Right cardiac atrium (tissue), 5 donors: Measurements from ENCODE around the gene CFAP53. TPM values are rescaled to one million over a fixed set of nuclear protein-coding genes. Genes with fewer than 3 reads are reported as not detected.
A peak's percentile ranks its signal among the peaks of the same experiment; 100 is the strongest.
"Not testable (repeated sequence)": the region's sequence is repeated elsewhere in the genome, so short reads cannot be mapped to it uniquely, and the experiment has no call there.

Experiments
- ATAC-seq, 2 donors: fragments of 200-7000 bp; cut with Tn5 transposase; one replicate each; pipeline versions ENCODE4 v1.8.0 to v1.9.1; 2020; ENCODE audit warnings: moderate library complexity in 2 of 2, mild to moderate bottlenecking in 1 of 2
- DNase-seq, 3 donors: peaks; one replicate each; pipeline ENCODE4 v3.0.0-alpha.2; 2020
- H3K27ac ChIP-seq: one replicate; pipeline ENCODE4 v1.5.1; 2013; ENCODE audit warnings: mild to moderate bottlenecking, low read length, control low read depth, moderate library complexity
- H3K27me3 ChIP-seq: one replicate; pipeline ENCODE4 v1.6.1; 2013; ENCODE audit not compliant: control insufficient read depth, insufficient read depth
- H3K4me1 ChIP-seq: one replicate; pipeline ENCODE4 v1.6.1; 2013; ENCODE audit warnings: low read length; ENCODE audit not compliant: control insufficient read depth, insufficient read depth
- H3K4me3 ChIP-seq: one replicate; pipeline ENCODE4 v1.5.1; 2013; ENCODE audit warnings: low read length, control low read depth
- H3K9me3 ChIP-seq: one replicate; pipeline ENCODE4 v1.6.1; 2013; ENCODE audit warnings: low read length; ENCODE audit not compliant: control insufficient read depth
- WGBS: extraction: QIAGEN DNeasy Blood & Tissue Kit; methylation state at CpG from one replicate; pipeline ENCODE4 v1.1.7; 2013; 5-methylcytosine and 5-hydroxymethylcytosine counted together
- intact Hi-C, 4 donors: fragments of 100-400 bp; cut with DNase I; formaldehyde crosslinking; loops; one replicate each; pipeline versions ENCODE4 v1.11.0 to v1.14.0; 2022 to 2023
- polyA plus RNA-seq: library from polyadenylated mRNA; stranded (reverse); fragments of 200-250 nt; gene quantifications from one replicate; pipeline ENCODE4 v1.2.3, GENCODE V29; 2013
- total RNA-seq, 4 donors: library from RNA; stranded (reverse); fragmentation: NEBNext Ultra II Directional; extraction: Animal tissue kit (Norgen Biotek cat#: 25700); gene quantifications; one replicate each; pipeline ENCODE4 v1.2.1, GENCODE V29; 2021
- donor health status: healthy with polysubstance abuse.
- donor health status: DM: no; HTN: yes; CAD: no.
- donor health status: DM: no; HTN: no; CAD: no.
- donor health status: DM: no; HTN: yes; CAD: no; lungs with severe emphysema.
- donor health status: DM: yes; HTN: yes; CAD: no.

Gene CFAP53
- total and polyA plus RNA-seq, 5 donors: 0.23 to 0.56 (median 0.29) TPM

- Histone ChIP-seq H3K27me3 (no peaks in the 10 kb centered on the region), H3K27ac (no peak overlapping the region), H3K4me3 (peak overlapping the region; percentile 52), H3K4me1 (no peaks in the 10 kb centered on the region), H3K9me3 (no peaks in the 10 kb centered on the region)
- ATAC-seq: peak; percentile 17 to 20
- intact Hi-C loops: no loop called here
- 39% methylated on average over 8 of the region's 8 CpGs for WGBS
- DNase-seq: peak in 2 of 3 donors; percentile 40 to 52
Observed at GRCh38 chr18:50306944-50307343, 40.6 kb upstream of the CFAP53 start.

DNA sequence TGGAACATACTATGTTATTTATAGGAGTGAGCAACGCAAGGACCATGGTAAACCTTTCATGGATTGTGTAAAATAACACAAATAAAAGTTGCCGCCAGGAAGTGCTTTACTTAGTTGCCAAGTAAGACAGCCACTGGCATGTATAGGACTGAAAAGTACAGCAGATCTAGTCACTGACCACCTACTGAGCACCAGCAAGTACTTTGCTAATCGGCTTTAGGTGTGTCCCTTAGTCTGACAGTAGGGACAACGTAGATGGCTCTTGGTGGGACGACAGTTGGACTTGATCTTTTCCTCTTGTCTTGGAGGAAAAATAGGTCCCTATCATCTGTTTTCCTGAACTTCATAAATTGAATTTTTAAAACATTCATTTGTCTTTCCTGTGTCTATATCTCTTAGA is 34.8 kb upstream of the CFAP53 start:
- 62% methylated on average over 5 of the region's 5 CpGs for WGBS
- intact Hi-C loops: no loop called here
- Histone ChIP-seq H3K9me3 (no peaks in the 10 kb centered on the region), H3K4me3 (no peak overlapping the region), H3K27me3 (no peaks in the 10 kb centered on the region), H3K4me1 (no peaks in the 10 kb centered on the region), H3K27ac (no peak overlapping the region)
- DNase-seq (no peak), ATAC-seq (no peak)

GRCh38 chr18:50299626-50300388 is 33.5 kb upstream of the CFAP53 start:
- Histone ChIP-seq H3K9me3 (no peaks in the 10 kb centered on the region), H3K27ac (no peak overlapping the region), H3K27me3 (no peaks in the 10 kb centered on the region), H3K4me3 (no peak overlapping the region), H3K4me1 (no peaks in the 10 kb centered on the region)
- no peak for DNase-seq
- no peak for ATAC-seq
- WGBS: 76% methylated on average over 7 of the region's 7 CpGs
- intact Hi-C loops: no loop called here

DNA sequence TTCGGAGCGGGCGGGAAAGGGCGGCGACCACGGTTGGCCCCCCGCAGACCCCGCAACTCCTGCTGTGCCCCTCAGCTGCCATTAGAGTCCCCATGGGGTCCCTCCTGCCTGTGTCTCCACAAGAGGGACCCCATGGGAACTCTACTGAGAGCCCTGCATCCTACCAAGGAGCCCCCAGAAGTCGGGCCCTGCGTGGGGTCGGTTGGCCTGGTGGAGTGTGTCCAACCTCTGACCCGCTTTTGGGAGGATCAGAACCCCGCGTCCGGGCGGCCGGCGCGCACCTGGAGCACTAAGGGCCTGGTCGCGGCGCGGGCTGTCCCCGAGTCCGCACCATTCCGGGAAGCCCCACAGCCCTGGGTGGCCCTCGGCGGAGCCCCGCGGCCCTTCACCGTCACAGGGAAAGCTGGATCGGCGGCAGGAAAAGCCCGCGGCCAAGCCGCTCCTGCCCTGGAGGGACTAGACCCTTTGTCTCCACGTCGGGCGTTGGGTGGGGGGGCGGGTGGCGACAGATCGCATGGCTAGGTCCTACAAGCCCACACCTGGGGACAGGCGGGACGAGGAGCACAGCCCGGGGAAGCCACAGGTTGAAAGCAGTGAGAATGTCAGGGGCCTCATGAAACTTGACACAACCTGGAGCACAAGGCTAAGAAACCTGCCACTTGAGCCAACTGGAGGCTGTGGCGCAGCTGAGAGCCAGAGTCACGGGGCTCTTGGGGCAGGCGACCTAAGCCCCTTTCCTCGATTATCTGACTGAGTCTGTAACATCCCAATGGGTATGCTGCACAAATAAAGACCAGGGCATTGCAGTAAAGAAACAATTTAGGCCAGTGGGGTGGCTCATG is 32.4 kb upstream of the CFAP53 start:
- no peaks in the 10 kb centered on the region for H3K9me3 ChIP-seq
- no peaks in the 10 kb centered on the region for H3K27me3 ChIP-seq
- 23% methylated on average over 48 of the region's 49 CpGs for WGBS
- H3K27ac ChIP-seq: no peak overlapping the region
- H3K4me3 ChIP-seq: peak overlapping the region; percentile 39
- intact Hi-C loops: no loop called here
- no peaks in the 10 kb centered on the region for H3K4me1 ChIP-seq
- peak in 2 of 3 donors; percentile 47 to 61 for DNase-seq
- ATAC-seq: peak; percentile 18 to 33

GRCh38 chr18:50297621-50298442 is 31.5 kb upstream of the CFAP53 start:
- no peak overlapping the region for H3K27ac ChIP-seq
- no peaks in the 10 kb centered on the region for H3K9me3 ChIP-seq
- DNase-seq (peak; percentile 83 to 92 (median 89)), ATAC-seq (peak; percentile 93 to 98)
- no peaks in the 10 kb centered on the region for H3K27me3 ChIP-seq
- intact Hi-C loops: no loop called here
- H3K4me3 ChIP-seq: peak overlapping the region; percentile 39
- H3K4me1 ChIP-seq: no peaks in the 10 kb centered on the region
- 10% methylated on average over 28 of the region's 28 CpGs for WGBS

- intact Hi-C loops: no loop called here
- ATAC-seq (no peak), DNase-seq (no peak)
- WGBS: 94% methylated on average over 1 of the region's 1 CpG
- no peaks in the 10 kb centered on the region for H3K4me1 ChIP-seq
- no peak overlapping the region for H3K4me3 ChIP-seq
- H3K27ac ChIP-seq: no peak overlapping the region
- no peaks in the 10 kb centered on the region for H3K9me3 ChIP-seq
- no peaks in the 10 kb centered on the region for H3K27me3 ChIP-seq
Observed at GRCh38 chr18:50293039-50293438, 26.7 kb upstream of the CFAP53 start.

DNA sequence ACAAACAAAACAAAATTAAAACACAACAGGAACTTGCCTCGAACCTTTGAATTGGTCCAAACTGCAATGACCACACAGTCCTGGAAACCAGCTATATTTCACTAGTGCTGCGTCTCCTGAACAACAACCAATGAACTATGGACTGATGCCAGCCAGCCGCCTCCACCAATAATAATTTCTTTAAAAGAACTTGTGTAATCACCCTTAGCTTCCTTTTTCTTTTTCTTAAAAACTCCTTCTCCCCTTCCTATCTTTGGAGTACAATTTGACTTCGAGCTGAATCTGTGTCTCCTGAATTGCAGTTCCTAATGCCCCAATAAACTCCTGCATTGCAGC is 22.8 kb upstream of the CFAP53 start:
- no peaks in the 10 kb centered on the region for H3K4me1 ChIP-seq
- ATAC-seq (no peak), DNase-seq (peak in 1 of 3 donors; percentile 42)
- no peak overlapping the region for H3K4me3 ChIP-seq
- WGBS: 85% methylated on average over 4 of the region's 4 CpGs
- no peaks in the 10 kb centered on the region for H3K27me3 ChIP-seq
- intact Hi-C loops: no loop called here
- no peak overlapping the region for H3K27ac ChIP-seq
- H3K9me3 ChIP-seq: no peaks in the 10 kb centered on the region

GRCh38 chr18:50288348-50289107 is 22.2 kb upstream of the CFAP53 start:
- H3K27me3 ChIP-seq, H3K9me3 ChIP-seq, H3K4me1 ChIP-seq, intact Hi-C loops, DNase-seq, ATAC-seq: not testable (repeated sequence)
- peak overlapping the region; percentile 69 for H3K4me3 ChIP-seq
- 76% methylated on average over 21 of the region's 21 CpGs for WGBS
- H3K27ac ChIP-seq: peak overlapping the region; percentile 96

GRCh38 chr18:50287441-50288347 is 21.4 kb upstream of the CFAP53 start, which contains the start of gene CXXC1:
Gene CXXC1, minus strand, starts transcription at chr18:50287692. Its CDS starts 103 bp downstream, at chr18:50287589.
- ATAC-seq (peak; percentile 96 to 98), DNase-seq (peak; percentile 98 to 99 (median 99))
- no peaks in the 10 kb centered on the region for H3K4me1 ChIP-seq
- WGBS: under 1% methylated on average over 76 of the region's 76 CpGs
- no peaks in the 10 kb centered on the region for H3K27me3 ChIP-seq
- H3K9me3 ChIP-seq: no peaks in the 10 kb centered on the region
- peak within 1 kb of the TSS; percentile 69 for H3K4me3 ChIP-seq
- intact Hi-C loops: no loop called here
- peak within 1 kb of the TSS; percentile 96 for H3K27ac ChIP-seq
